HepG2 (cell line): ENCODE measurements around the gene NSD2. TPM values are rescaled to one million over a fixed set of nuclear protein-coding genes. Genes with fewer than 3 reads are reported as not detected.

Experiments
- ATAC-seq: fragments of 200-7000 bp; cut with Tn5 transposase; 3 replicates; pipeline ENCODE4 v1.9.1; 2020; ENCODE audit warnings: mild to moderate bottlenecking, moderate library complexity
- BruUV-seq: library from RNA; stranded (reverse); fragments of 400-500 nt; replicated peaks from 2 replicates; lab custom pipeline; 2021; lab: Mats Ljungman, UMichigan
- CTCF ChIA-PET: fragments of 300-600 bp; formaldehyde crosslinking; extraction: SDS; loops from one replicate; lab custom pipeline; 2021; ENCODE audit warnings: low total read pairs, inconsistent platforms, low intra/inter-chr PET ratio; lab: Yijun Ruan, JAX
- POLR2A ChIA-PET: fragments of 350-600 bp; sonication (Branson Sonifier 250); formaldehyde crosslinking; loops from one replicate; lab custom pipeline; 2020; ENCODE audit warnings: antibody characterized with exemption, inconsistent platforms; lab: Yijun Ruan, JAX
- DNase-seq: peaks from one replicate; pipeline ENCODE4 v3.0.0-alpha.2; 2015; ENCODE audit warnings: low spot score
- FAIRE-seq: peaks from 3 replicates; lab custom pipeline; 2011; peaks lifted over from hg19 to GRCh38; lab: Jason Lieb, UNC
- H2AFZ ChIP-seq: one replicate; pipeline ENCODE4 v1.6.1; 2011; ENCODE audit warnings: low read length, inconsistent platforms
- H3K27ac ChIP-seq: fragments of 300-600 bp; 3 replicates; pipeline ENCODE4 v1.8.0; 2011; ENCODE audit warnings: mixed run types, mild to moderate bottlenecking, mixed read lengths, low read length, inconsistent platforms; ENCODE audit not compliant: insufficient read depth; ENCODE audit errors: extremely low read length
- H3K27me3 ChIP-seq, 2 experiments: fragments of 200-600 bp in 1 of 2; 2 replicates in 1 of 2; 3 replicates in 1 of 2; pipeline versions ENCODE4 v1.6.0 to v1.8.0; 2011; ENCODE audit warnings: low read length in 2 of 2, mild to moderate bottlenecking in 2 of 2, moderate library complexity in 2 of 2, inconsistent platforms in 1 of 2; ENCODE audit not compliant: insufficient read depth in 2 of 2, control insufficient read depth in 1 of 2
- H3K36me3 ChIP-seq, 2 experiments: fragments of 200-600 bp in 1 of 2; replicated peaks in 1 of 2; 2 replicates in 1 of 2; 3 replicates in 1 of 2; pipeline versions ENCODE4 v1.5.1 to v1.8.0; 2011; ENCODE audit warnings: low read length in 2 of 2, inconsistent platforms in 1 of 2; ENCODE audit not compliant: insufficient read depth in 2 of 2, control insufficient read depth in 1 of 2
- H3K4me1 ChIP-seq: 2 replicates; pipeline ENCODE4 v1.5.1; 2012; ENCODE audit warnings: low read length, inconsistent platforms; ENCODE audit not compliant: insufficient read depth
- H3K4me2 ChIP-seq: 2 replicates; pipeline ENCODE4 v1.6.0; 2011; ENCODE audit warnings: low read depth, low read length, inconsistent platforms
- H3K4me3 ChIP-seq, 3 experiments: fragments of 200-600 bp in 1 of 3; sonication (generic), shearing (Covaris generic) in 1 of 3; replicated peaks in 1 of 3; 2 replicates each; pipeline ENCODE4 v1.5.1; 2011 to 2016; ENCODE audit warnings: low read length in 3 of 3, inconsistent platforms in 2 of 3, low read depth in 2 of 3, mild to moderate bottlenecking in 2 of 3, control low read depth in 1 of 3, mixed read lengths in 1 of 3; ENCODE audit not compliant: insufficient read depth in 1 of 3
- H3K79me2 ChIP-seq: one replicate; pipeline ENCODE4 v1.6.1; 2011; ENCODE audit warnings: low read length, inconsistent platforms; ENCODE audit not compliant: insufficient read depth
- H3K9ac ChIP-seq: 2 replicates; pipeline ENCODE4 v1.6.0; 2011; ENCODE audit warnings: mild to moderate bottlenecking, low read depth, low read length, inconsistent platforms; ENCODE audit not compliant: insufficient read depth
- H3K9me3 ChIP-seq: 2 replicates; pipeline ENCODE4 v1.5.1; 2012; ENCODE audit warnings: mild to moderate bottlenecking, low read length
- H4K20me1 ChIP-seq: 2 replicates; pipeline ENCODE4 v1.6.0; 2011; ENCODE audit warnings: inconsistent platforms, mild to moderate bottlenecking, low read length, moderate library complexity; ENCODE audit not compliant: insufficient read depth
- ATM ChIP-seq: fragments of 450-650 bp; IDR thresholded peaks from 2 replicates; pipeline ENCODE4 v1.7.1; 2017; ENCODE audit warnings: mild to moderate bottlenecking, borderline replicate concordance
- GTF3A ChIP-seq: sonication (generic); formaldehyde crosslinking; conservative IDR thresholded peaks from 2 replicates; pipeline ENCODE4 v1.4.0; 2020; ENCODE audit warnings: mild to moderate bottlenecking, missing genetic modification reagents
- JUND ChIP-seq: sonication (generic); formaldehyde crosslinking; IDR thresholded peaks from 2 replicates; pipeline ENCODE4 v1.8.0; 2022; ENCODE audit warnings: mild to moderate bottlenecking, missing genetic modification reagents
- MEIS1 ChIP-seq: sonication (generic); formaldehyde crosslinking; IDR thresholded peaks from 2 replicates; pipeline ENCODE4 v1.9.0; 2021; ENCODE audit warnings: mild to moderate bottlenecking, missing genetic modification reagents, moderate library complexity, borderline replicate concordance
- PAX8 ChIP-seq: sonication (generic); formaldehyde crosslinking; IDR thresholded peaks from 2 replicates; pipeline ENCODE4 v1.8.0; 2022; ENCODE audit warnings: mild to moderate bottlenecking, missing genetic modification reagents, borderline replicate concordance
- SRY ChIP-seq: sonication (generic); formaldehyde crosslinking; IDR thresholded peaks from 2 replicates; pipeline ENCODE4 v1.8.0; 2022; ENCODE audit warnings: mild to moderate bottlenecking, missing genetic modification reagents
- SUZ12 ChIP-seq: fragments of 150-350 bp; IDR thresholded peaks from 2 replicates; pipeline ENCODE4 v1.6.1; 2014; ENCODE audit warnings: low read depth, low read length
- ZNF331 ChIP-seq: sonication (generic); formaldehyde crosslinking; IDR thresholded peaks from 2 replicates; pipeline ENCODE4 v1.4.0; 2020; ENCODE audit warnings: missing genetic modification reagents
- WGBS: methylation state at CpG from one replicate; pipeline ENCODE4 v1.1.6; 2017; ENCODE audit warnings: low lambda C conversion rate; 5-methylcytosine and 5-hydroxymethylcytosine counted together
- in situ Hi-C: cut with HindIII; loops from 2 replicates; pipeline ENCODE4 v1.10.0; 2017; ENCODE audit warnings: low pct_unique_long_range_greater_than_20kb; ENCODE audit not compliant: extremely low pct_ligation_motif_present
- intact Hi-C: fragments of 100-400 bp; cut with micrococcal nuclease; formaldehyde crosslinking; loops from one replicate; pipeline ENCODE4 v1.10.0; 2022; ENCODE audit not compliant: unreplicated experiment
- polyA plus RNA-seq, 8 experiments: library from polyadenylated mRNA; depleted of rRNA in 3 of 8; stranded (reverse) in 7 of 8; unstranded in 1 of 8; fragments of >200 nt; fragmentation: Illumina TruSeq in 4 of 8; extraction: Trizol in 4 of 8; gene quantifications; 2 replicates each; pipeline versions ENCODE4 v1.2.1 to v1.2.3, GENCODE V29; 2011 to 2016; ENCODE audit warnings: low read depth in 4 of 8, missing spikeins in 1 of 8, mixed read lengths in 1 of 8; ENCODE audit not compliant: insufficient read depth in 1 of 8
- total RNA-seq, 5 experiments: library from RNA; depleted of rRNA; stranded (reverse); fragments of >200 nt; fragmentation: Illumina TruSeq; extraction: Trizol; gene quantifications; 2 replicates each; pipeline ENCODE4 v1.2.3, GENCODE V29; 2016; ENCODE audit warnings: low read depth in 1 of 5
- TF ChIP-seq, protein P1 (sequence below): sonication (generic); formaldehyde crosslinking; IDR thresholded peaks from 2 replicates; pipeline ENCODE4 v1.4.0; 2020; ENCODE audit warnings: mild to moderate bottlenecking, missing genetic modification reagents

Gene NSD2
- total and polyA plus RNA-seq, 2 of the 13 experiments (the other 11 are each of a cell fraction or from before 2014, with no cell fraction given), result 22.0 to 65.9 TPM

DNA sequence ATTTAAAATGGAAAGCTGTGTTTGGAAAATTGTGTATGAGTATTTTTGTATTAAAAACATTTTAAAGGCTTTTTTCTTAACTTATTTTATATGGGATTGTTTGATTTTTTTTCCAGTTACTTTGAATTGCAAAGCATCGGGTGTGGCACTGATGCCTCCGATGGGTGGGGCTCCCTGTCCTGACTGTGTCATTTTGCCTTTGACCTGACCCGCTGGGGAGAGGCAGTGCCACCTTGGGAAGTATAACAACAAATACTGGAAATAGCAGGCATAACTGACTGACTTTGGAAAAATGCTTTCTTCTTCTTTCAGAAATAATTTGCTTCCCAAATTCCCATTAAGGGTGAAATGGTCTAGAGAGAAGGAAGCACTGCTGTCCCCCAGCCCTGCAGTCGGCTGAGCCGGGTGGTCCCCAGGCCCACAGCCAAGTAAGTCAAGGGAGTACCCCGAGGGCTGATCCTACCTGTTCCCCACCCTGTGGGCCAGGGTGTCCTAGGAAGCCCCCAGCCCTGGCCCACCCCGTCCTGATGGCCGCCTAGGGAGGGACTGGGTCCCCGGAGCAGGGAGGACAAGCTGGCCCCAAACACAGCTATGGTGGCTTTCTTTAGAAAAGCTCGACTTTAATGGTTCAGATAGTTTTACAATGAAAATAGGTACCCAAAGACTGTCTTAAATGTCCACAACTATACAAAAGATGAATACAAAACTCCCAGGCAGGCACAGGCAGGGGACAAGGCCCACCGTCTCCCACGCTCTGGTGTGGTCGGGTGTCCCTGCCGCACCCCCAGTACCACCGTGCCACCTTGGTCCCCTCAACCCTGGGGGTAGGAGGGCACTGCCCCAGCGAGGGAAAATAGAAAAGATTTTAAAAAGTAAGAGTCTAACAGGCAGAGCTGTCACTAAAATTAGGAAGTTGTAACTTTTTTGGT is 111.2 kb downstream of the NSD2 start:
- Histone ChIP-seq H3K9me3 (no peaks in the 10 kb centered on the region), H3K4me1 (no peaks in the 10 kb centered on the region), H3K36me3 (peaks cover 35 to 81% of the 10 kb centered on the region in 2 experiments; a peak in 4 of 5 replicates), H3K4me3 (no peak overlapping the region), H3K79me2 (no peaks in the 10 kb centered on the region), H3K4me2 (no peak overlapping the region), H3K27me3 (no peaks in the 10 kb centered on the region), H4K20me1 (peaks cover 6% of the 10 kb centered on the region; the same call in 1 of the 2 replicates), H3K9ac (no peak overlapping the region), H3K27ac (no peak overlapping the region), H2AFZ (no peak overlapping the region)
- BruUV-seq, result no TSS peak
- CTCF ChIA-PET, result no interaction called here
- in situ Hi-C loops (no loop called here), intact Hi-C loops (no loop called here)
- 97% methylated on average over 12 of the region's 16 CpGs for WGBS
- DNase-seq, result no peak
- POLR2A ChIA-PET, result no interaction called here
- FAIRE-seq, result no peak
- TF ChIP-seq JUND (no peak), ATM (no peak), GTF3A (CRISPR knock-in tag) (no peak), PAX8 (CRISPR knock-in tag) (no peak), SUZ12 (no peak), ZNF331 (CRISPR knock-in tag) (no peak), SRY (CRISPR knock-in tag) (no peak), MEIS1 (CRISPR knock-in tag) (no peak)
- TF ChIP-seq, protein P1, sequence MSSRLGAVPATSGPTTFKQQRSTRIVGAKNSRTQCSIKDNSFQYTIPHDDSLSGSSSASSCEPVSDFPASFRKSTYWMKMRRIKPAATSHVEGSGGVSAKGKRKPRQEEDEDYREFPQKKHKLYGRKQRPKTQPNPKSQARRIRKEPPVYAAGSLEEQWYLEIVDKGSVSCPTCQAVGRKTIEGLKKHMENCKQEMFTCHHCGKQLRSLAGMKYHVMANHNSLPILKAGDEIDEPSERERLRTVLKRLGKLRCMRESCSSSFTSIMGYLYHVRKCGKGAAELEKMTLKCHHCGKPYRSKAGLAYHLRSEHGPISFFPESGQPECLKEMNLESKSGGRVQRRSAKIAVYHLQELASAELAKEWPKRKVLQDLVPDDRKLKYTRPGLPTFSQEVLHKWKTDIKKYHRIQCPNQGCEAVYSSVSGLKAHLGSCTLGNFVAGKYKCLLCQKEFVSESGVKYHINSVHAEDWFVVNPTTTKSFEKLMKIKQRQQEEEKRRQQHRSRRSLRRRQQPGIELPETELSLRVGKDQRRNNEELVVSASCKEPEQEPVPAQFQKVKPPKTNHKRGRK (CRISPR knock-in tag), result no peak
- no peak for ATAC-seq
